Gastrocnemius medialis (tissue), 4 donors: Measurements from ENCODE around the gene KIAA2012.

ENCODE experiments used
- CTCF ChIP-seq, 5 experiments: fragments of 450-650 bp in 3 of 5; fragments of 200-600 bp in 2 of 5; sonication (generic) in 2 of 5; IDR thresholded peaks in 4 of 5; conservative IDR thresholded peaks in 1 of 5; 1 replicate in 4 of 5; 2 replicates in 1 of 5; pipeline ENCODE4 v1.5.1; 2016 to 2019; ENCODE audit warnings: antibody characterized with exemption in 5 of 5, mild to moderate bottlenecking in 3 of 5, moderate library complexity in 3 of 5
- POLR2A ChIP-seq, 2 donors: fragments of 450-650 bp; IDR thresholded peaks; one replicate each; pipeline ENCODE4 v1.6.1; 2017; ENCODE audit warnings: antibody characterized with exemption in 2 of 2, mild to moderate bottlenecking in 2 of 2, moderate library complexity in 2 of 2

- TF ChIP-seq CTCF (IDR thresholded peaks at IDR 0.05 in 4 of 5, conservative IDR thresholded peaks at IDR 0.05 in 1 of 5) (no peak), POLR2A (IDR thresholded peaks at IDR 0.05) (no peak)
Measured at GRCh38 chr2:202108345-202108744, 35.3 kb downstream of the KIAA2012 start.
